OCI-LY7 (cell line): ENCODE data around the gene COQ9. TPM values are rescaled to one million over a fixed set of nuclear protein-coding genes. Genes with fewer than 3 reads are reported as not detected.

ENCODE experiments used
- BruUV-seq: library from RNA; stranded (reverse); fragments of 400-500 nt; replicated peaks from 2 replicates; lab custom pipeline; 2021; lab: Mats Ljungman, UMichigan
- CTCF ChIA-PET: fragments of 300-600 bp; sonication (Branson Sonifier 250); formaldehyde crosslinking; loops from one replicate; lab custom pipeline; 2022; ENCODE audit warnings: antibody characterized with exemption; ENCODE audit not compliant: unreplicated experiment; lab: Charles Lee
- POLR2A ChIA-PET: fragments of 300-600 bp; sonication (Branson Sonifier 250); formaldehyde crosslinking; loops from one replicate; lab custom pipeline; 2022; ENCODE audit warnings: antibody characterized with exemption; lab: Charles Lee
- DNase-seq: peaks from one replicate; pipeline ENCODE4 v3.0.0-alpha.2; 2015; ENCODE audit warnings: low spot score
- H2AFZ ChIP-seq: fragments of 200-600 bp; sonication (generic), shearing (Covaris generic); 2 replicates; pipeline ENCODE4 v1.6.1; 2014; ENCODE audit warnings: mild to moderate bottlenecking, antibody characterized with exemption, low read length, moderate library complexity
- H3K27ac ChIP-seq: fragments of 200-600 bp; sonication (generic); 2 replicates; pipeline ENCODE4 v1.5.1; 2014; ENCODE audit warnings: mixed run types, low read depth, mild to moderate bottlenecking, moderate library complexity, low read length, inconsistent platforms; ENCODE audit not compliant: poor library complexity, severe bottlenecking
- H3K36me3 ChIP-seq: fragments of 200-600 bp; sonication (generic); 2 replicates; pipeline ENCODE4 v1.6.1; 2014; ENCODE audit warnings: mild to moderate bottlenecking, antibody characterized with exemption, low read length, moderate library complexity, mixed read lengths; ENCODE audit not compliant: insufficient read depth
- H3K4me1 ChIP-seq: fragments of 200-600 bp; sonication (generic); 2 replicates; pipeline ENCODE4 v1.5.1; 2014; ENCODE audit warnings: mild to moderate bottlenecking, low read length; ENCODE audit not compliant: insufficient read depth, poor library complexity, severe bottlenecking
- H3K4me2 ChIP-seq: fragments of 200-600 bp; sonication (generic); 2 replicates; pipeline ENCODE4 v1.6.1; 2014; ENCODE audit warnings: mild to moderate bottlenecking, low read length
- H3K4me3 ChIP-seq: fragments of 200-600 bp; sonication (generic); 2 replicates; pipeline ENCODE4 v1.5.1; 2014; ENCODE audit warnings: mild to moderate bottlenecking, low read depth, low read length; ENCODE audit not compliant: poor library complexity, severe bottlenecking
- H3K79me2 ChIP-seq: fragments of 200-600 bp; sonication (generic); 2 replicates; pipeline ENCODE4 v1.6.1; 2016; ENCODE audit warnings: low read depth, mild to moderate bottlenecking, low read length, moderate library complexity, mixed read lengths; ENCODE audit not compliant: insufficient read depth
- H3K9me2 ChIP-seq: fragments of 200-600 bp; sonication (generic); 2 replicates; pipeline ENCODE4 v1.6.1; 2016; ENCODE audit warnings: mild to moderate bottlenecking, low read length, mixed read lengths; ENCODE audit not compliant: insufficient read depth
- H3K9me3 ChIP-seq: fragments of 200-600 bp; sonication (generic); 2 replicates; pipeline ENCODE4 v1.6.1; 2014; ENCODE audit warnings: mild to moderate bottlenecking, mixed run types, low read length, mixed read lengths
- H4K20me1 ChIP-seq: fragments of 200-600 bp; sonication (generic); 2 replicates; pipeline ENCODE4 v1.6.1; 2014; ENCODE audit warnings: mild to moderate bottlenecking, antibody characterized with exemption, low read length, moderate library complexity, mixed read lengths; ENCODE audit not compliant: insufficient read depth
- CTCF ChIP-seq: fragments of 200-600 bp; sonication (generic); conservative IDR thresholded peaks from 2 replicates; pipeline ENCODE4 v1.5.1; 2014; ENCODE audit warnings: mild to moderate bottlenecking, antibody characterized with exemption, low read length, moderate library complexity, mixed read lengths
- EZH2phosphoT487 ChIP-seq: fragments of 200-600 bp; sonication (generic); IDR thresholded peaks from 2 replicates; pipeline ENCODE4 v1.6.1; 2018; ENCODE audit warnings: low read depth, borderline replicate concordance, mild to moderate bottlenecking, mixed run types, antibody characterized with exemption, low read length, moderate library complexity, mixed read lengths
- intact Hi-C: fragments of 100-400 bp; cut with micrococcal nuclease; formaldehyde crosslinking; loops from one replicate; pipeline ENCODE4 v1.10.0; 2022; ENCODE audit not compliant: unreplicated experiment
- total RNA-seq, 2 experiments: library from RNA; depleted of rRNA in 1 of 2; stranded (reverse); fragments of >200 nt in 1 of 2; shearing (Covaris generic) in 1 of 2; gene quantifications; 2 replicates each; pipeline ENCODE4 v1.2.3, GENCODE V29; 2014 to 2022

COQ9 gene
- total RNA-seq, 2 experiments from 2014 or later: 30.5 to 45.2 TPM

- DNase-seq: no peak
- Histone ChIP-seq H3K27ac (no peak overlapping the region), H3K4me3 (no peak overlapping the region), H3K4me1 (peaks cover 31% of the 10 kb centered on the region), H2AFZ (no peak overlapping the region; the same call in 1 of the 2 replicates), H4K20me1 (no peaks in the 10 kb centered on the region), H3K9me2 (no peaks in the 10 kb centered on the region), H3K79me2 (no peaks in the 10 kb centered on the region), H3K36me3 (no peaks in the 10 kb centered on the region), H3K9me3 (no peaks in the 10 kb centered on the region), H3K4me2 (peak overlapping the region; percentile 63)
- TF ChIP-seq EZH2phosphoT487 (no peak), CTCF (no peak)
- BruUV-seq: no TSS peak
- ChIA-PET CTCF (interaction anchor here (0.6 to 1.2 kb wide), 3 partner anchors 50 to 199 kb away, joined by 3 to 5 read pairs (median 3); partner anchors contain the start of gene POLR2C), POLR2A (interaction anchor here (0.9 to 1.3 kb wide), 4 partner anchors 10 to 113 kb away, joined by 3 to 4 read pairs (median 3); partner anchors contain the start of genes CIAPIN1 and COQ9)
- intact Hi-C loops: loop anchor here (10.0 kb wide), 2 partner anchors 228 to 232 kb away; partner anchors contain the start of genes PSME3IP1 and RSPRY1
These were observed 34.7 kb upstream of the COQ9 start for GRCh38 chr16:57412584-57412983.

DNA sequence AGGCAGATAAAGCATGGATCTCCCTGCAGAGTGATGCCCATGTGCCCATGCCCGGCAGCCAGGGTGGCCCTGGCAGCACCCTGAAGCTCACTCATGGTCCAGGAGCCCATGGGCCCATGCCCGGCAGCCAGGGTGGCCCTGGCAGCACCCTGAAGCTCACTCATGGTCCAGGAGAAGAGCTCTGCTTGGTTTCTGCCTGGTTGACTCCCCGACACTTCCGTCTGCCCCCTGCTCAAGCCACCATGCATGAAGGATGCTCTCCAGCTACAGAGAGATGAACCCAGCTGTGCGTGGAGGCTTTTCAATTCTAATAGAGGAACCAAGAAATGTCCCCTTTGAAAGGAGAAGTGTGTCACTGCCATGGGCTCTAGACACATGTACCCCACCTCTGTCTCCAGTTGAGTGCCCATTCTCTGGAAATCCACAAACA, 34.0 kb upstream of the COQ9 start:
- peak overlapping the region; percentile 69 for H3K27ac ChIP-seq
- intact Hi-C loops: loop anchor here (1.0 to 10.0 kb wide), 3 partner anchors 113 to 231 kb away; partner anchors contain the start of genes PSME3IP1 and RSPRY1
- peak overlapping the region; percentile 63 for H3K4me2 ChIP-seq
- H3K79me2 ChIP-seq: no peaks in the 10 kb centered on the region
- no TSS peak for BruUV-seq
- DNase-seq: peak; percentile 94
- ChIA-PET POLR2A (interaction anchor here (0.5 to 1.3 kb wide), 6 partner anchors 9 to 114 kb away, joined by 3 to 5 read pairs (median 3); partner anchors contain the start of genes CIAPIN1 and COQ9), CTCF (interaction anchor here (0.6 to 1.2 kb wide), 4 partner anchors 24 to 200 kb away, joined by 3 to 6 read pairs (median 4); partner anchors contain the start of gene POLR2C)
- no peaks in the 10 kb centered on the region for H4K20me1 ChIP-seq
- TF ChIP-seq EZH2phosphoT487: no peak
- TF ChIP-seq CTCF: no peak
- H3K4me1 ChIP-seq: peaks cover 31% of the 10 kb centered on the region
- no peaks in the 10 kb centered on the region for H3K36me3 ChIP-seq
- peak overlapping the region; percentile 68; the same call in 1 of the 2 replicates for H2AFZ ChIP-seq
- H3K9me2 ChIP-seq: no peaks in the 10 kb centered on the region
- H3K9me3 ChIP-seq: no peaks in the 10 kb centered on the region
- H3K4me3 ChIP-seq: peak overlapping the region; percentile 0

DNA sequence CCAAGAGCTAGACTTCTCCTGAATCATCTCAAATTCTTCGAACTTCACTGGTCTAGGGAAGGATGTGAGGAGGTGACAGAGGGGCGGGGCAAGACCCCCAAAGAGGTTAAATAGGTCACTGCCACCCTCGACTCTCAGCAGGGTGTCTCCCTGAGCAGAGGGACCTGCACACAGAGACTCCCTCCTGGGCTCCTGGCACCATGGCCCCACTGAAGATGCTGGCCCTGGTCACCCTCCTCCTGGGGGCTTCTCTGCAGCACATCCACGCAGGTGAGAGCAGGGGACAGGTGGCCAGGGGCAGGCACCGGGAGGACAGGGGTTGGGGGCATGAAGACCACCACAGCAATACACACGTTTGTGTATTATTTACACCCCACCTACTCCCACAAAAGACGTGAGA, 33.5 kb upstream of the COQ9 start:
- POLR2A ChIA-PET: interaction anchor here (0.5 to 1.3 kb wide), 4 partner anchors 9 to 87 kb away, joined by 3 to 5 read pairs (median 3); no protein-coding TSS in a partner anchor
- Histone ChIP-seq H3K4me2 (peak overlapping the region; percentile 63), H3K36me3 (no peaks in the 10 kb centered on the region), H4K20me1 (no peaks in the 10 kb centered on the region), H3K4me1 (peaks cover 34% of the 10 kb centered on the region), H3K27ac (peak overlapping the region; percentile 69), H3K79me2 (no peaks in the 10 kb centered on the region), H3K9me2 (no peaks in the 10 kb centered on the region), H3K4me3 (peak overlapping the region; percentile 0), H3K9me3 (no peaks in the 10 kb centered on the region), H2AFZ (no peak overlapping the region; the same call in 1 of the 2 replicates)
- no peak for TF ChIP-seq EZH2phosphoT487
- TF ChIP-seq CTCF: no peak
- no peak for DNase-seq
- no TSS peak for BruUV-seq
- intact Hi-C loops: loop anchor here (1.0 to 10.0 kb wide), 3 partner anchors 113 to 231 kb away; partner anchors contain the start of genes PSME3IP1 and RSPRY1
- CTCF ChIA-PET: interaction anchor here (0.6 to 1.2 kb wide), 3 partner anchors 23 to 113 kb away, joined by 3 to 6 read pairs (median 5); partner anchors contain the start of gene POLR2C
